NT2/D1 (cell line): Measurements from ENCODE around the gene TGFBR3.
"Not testable (repeated sequence)": the region's sequence is repeated elsewhere in the genome, so short reads cannot be mapped to it uniquely, and the experiment has no call there.

Source experiments
- DNase-seq: peaks from one replicate; pipeline ENCODE4 v3.0.0-alpha.2; 2011; ENCODE audit warnings: low read depth, low spot score
- H3K27me3 ChIP-seq: 2 replicates; pipeline ENCODE4 v1.6.0; 2011; ENCODE audit warnings: mild to moderate bottlenecking; ENCODE audit not compliant: insufficient read length, insufficient read depth
- H3K36me3 ChIP-seq: 2 replicates; pipeline ENCODE4 v1.6.1; 2011; ENCODE audit warnings: mild to moderate bottlenecking, low read length, mixed read lengths; ENCODE audit not compliant: insufficient read depth, insufficient read length
- H3K4me1 ChIP-seq: 2 replicates; pipeline ENCODE4 v1.5.1; 2011; ENCODE audit not compliant: insufficient read depth, insufficient read length
- H3K4me3 ChIP-seq: 2 replicates; pipeline ENCODE4 v1.5.1; 2011; ENCODE audit warnings: low read depth; ENCODE audit not compliant: insufficient read length
- H3K9ac ChIP-seq: 2 replicates; pipeline ENCODE4 v1.6.0; 2011; ENCODE audit warnings: low read depth; ENCODE audit not compliant: insufficient read length
- H3K9me3 ChIP-seq: 2 replicates; pipeline ENCODE4 v1.5.1; 2011; ENCODE audit warnings: mild to moderate bottlenecking, low read length; ENCODE audit not compliant: insufficient read depth
- SUZ12 ChIP-seq: IDR thresholded peaks from 2 replicates; pipeline ENCODE4 v1.6.1; 2011; ENCODE audit not compliant: insufficient read length, insufficient read depth; ENCODE audit errors: extremely low read depth
- YY1 ChIP-seq: IDR thresholded peaks from 2 replicates; pipeline ENCODE4 v1.6.1; 2011; ENCODE audit not compliant: insufficient read length, insufficient read depth
- ZNF274 ChIP-seq: IDR thresholded peaks from 2 replicates; pipeline ENCODE4 v1.6.1; 2011; ENCODE audit warnings: mild to moderate bottlenecking, low read depth, low read length

The TGFBR3 gene

DNA sequence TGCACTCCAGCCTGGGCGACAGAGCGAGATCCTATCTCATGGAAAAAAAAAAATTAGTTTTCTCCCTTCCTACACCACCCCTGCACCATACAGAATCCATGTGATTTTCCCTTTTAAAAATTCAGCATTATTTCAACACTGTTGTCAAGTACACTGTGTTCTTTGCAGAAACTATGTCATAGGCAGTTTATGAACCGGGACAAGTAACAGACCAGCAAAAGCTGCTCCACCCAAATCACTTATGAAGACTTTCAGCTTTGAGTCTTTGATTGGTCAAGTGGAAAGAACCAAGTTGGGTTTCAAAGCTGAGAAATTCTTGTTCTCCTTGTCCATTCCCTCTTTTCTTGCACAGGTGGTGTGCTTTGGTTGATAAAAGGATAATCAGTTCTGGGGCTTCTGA, 212.3 kb downstream of the TGFBR3 start:
- TF ChIP-seq YY1 (no peak), ZNF274 (no peak), SUZ12 (no peak)
- DNase-seq: no peak
- no peak overlapping the region for H3K4me3 ChIP-seq
- 0 out of 2 replicates have a peak, but pooled peaks cover 11% of the 10 kb centered on the region for H3K9me3 ChIP-seq
- no peak overlapping the region for H3K9ac ChIP-seq
- H3K27me3 ChIP-seq: no peaks in the 10 kb centered on the region
- no peaks in the 10 kb centered on the region for H3K4me1 ChIP-seq
- no peaks in the 10 kb centered on the region for H3K36me3 ChIP-seq

DNA sequence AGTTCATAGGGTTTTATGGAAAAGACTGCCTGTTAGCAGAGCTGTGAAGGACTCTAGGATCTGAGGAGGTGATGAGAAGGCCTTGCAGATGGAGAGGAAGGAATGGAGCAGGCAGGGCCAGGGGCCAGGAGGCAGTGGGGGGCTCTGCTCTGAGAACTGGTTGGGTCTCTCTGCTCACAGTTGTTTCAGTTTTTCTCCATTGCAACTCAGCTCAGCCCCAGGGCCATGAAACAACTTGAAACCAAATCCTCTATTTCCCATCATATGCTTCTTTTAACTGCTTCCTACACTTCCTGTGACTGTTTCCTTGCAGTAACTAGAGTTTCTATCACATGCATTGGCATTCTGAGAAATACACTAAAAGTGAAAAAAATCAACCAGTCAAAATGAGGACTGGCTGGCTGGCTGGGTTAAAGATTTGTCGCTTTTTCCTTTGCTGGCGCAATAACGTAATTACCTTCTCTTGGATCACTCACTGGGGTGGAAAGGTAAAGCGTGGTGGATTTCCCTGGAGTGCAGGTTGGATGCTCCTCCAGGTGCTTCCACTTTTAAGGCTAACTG, 213.3 kb downstream of the TGFBR3 start:
- Histone ChIP-seq H3K4me3 (no peak overlapping the region), H3K9ac (no peak overlapping the region), H3K27me3 (no peaks in the 10 kb centered on the region), H3K4me1 (no peaks in the 10 kb centered on the region), H3K36me3 (no peaks in the 10 kb centered on the region), H3K9me3 (0 out of 2 replicates have a peak, but pooled peaks cover 6% of the 10 kb centered on the region)
- DNase-seq: no peak
- no peak for TF ChIP-seq SUZ12
- no peak for TF ChIP-seq ZNF274
- TF ChIP-seq YY1: no peak

DNA sequence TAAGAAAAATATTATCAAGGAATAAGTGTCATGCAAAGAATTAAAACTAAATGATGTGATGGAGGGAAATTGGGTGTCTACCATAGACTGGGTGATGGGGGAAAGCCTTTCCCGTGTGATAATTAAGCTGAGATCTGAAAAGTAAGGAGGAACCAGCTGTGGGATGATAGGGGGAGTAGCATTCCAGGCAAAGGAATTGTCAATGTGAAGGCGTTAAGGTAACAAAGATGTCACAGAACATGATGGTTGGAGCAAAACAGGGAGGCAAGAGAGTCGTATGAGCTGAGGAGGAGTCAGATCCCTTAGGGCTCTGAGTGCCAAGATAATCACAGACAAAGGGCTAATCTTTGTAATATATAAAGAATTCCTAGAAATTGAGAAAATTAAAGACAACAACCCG, 215.2 kb downstream of the TGFBR3 start:
- H3K9me3 ChIP-seq: no peaks in the 10 kb centered on the region
- no peaks in the 10 kb centered on the region for H3K36me3 ChIP-seq
- H3K4me1 ChIP-seq: no peaks in the 10 kb centered on the region
- no peak overlapping the region for H3K9ac ChIP-seq
- H3K4me3 ChIP-seq: no peak overlapping the region
- H3K27me3 ChIP-seq: no peaks in the 10 kb centered on the region
- no peak for DNase-seq
- TF ChIP-seq ZNF274 (no peak), YY1 (no peak), SUZ12 (no peak)

DNA sequence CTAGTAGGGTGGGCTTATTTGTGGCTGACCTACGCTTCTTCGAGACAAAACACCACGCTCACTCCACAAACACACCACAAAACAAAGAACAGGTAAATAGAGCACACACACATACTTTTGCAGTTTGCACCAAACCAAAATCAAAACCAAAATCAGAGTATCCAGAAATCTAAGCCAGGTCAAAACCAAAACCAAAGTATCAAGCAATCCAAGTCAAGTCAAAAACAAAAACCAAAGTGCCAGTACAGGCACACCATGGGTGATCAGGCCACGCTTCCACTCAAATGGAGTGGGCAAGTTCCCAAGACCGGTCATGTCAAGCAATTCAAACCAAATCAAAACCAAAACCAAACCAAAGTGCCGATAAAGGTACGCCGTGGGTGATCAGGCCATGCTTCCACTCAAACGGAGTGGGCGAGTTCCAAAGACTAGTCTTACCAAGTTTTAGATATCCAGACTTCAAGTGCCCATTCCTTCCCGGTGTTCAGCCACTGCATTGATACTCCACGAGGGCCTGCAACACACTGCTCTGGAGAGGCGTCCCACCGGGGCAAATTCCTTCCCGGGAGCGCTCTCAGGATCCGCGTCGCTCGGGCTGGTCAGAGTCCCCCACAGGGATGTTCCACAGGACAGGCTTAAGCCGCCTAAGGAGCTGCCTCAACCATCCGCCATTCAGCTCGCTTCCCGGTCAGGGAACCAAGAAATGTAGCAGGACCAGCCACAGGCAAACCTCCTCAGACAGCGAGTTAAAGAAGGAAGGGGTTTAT, 216.2 kb downstream of the TGFBR3 start:
- Histone ChIP-seq H3K9me3 (no peaks in the 10 kb centered on the region), H3K27me3 (no peaks in the 10 kb centered on the region), H3K4me1 (no peaks in the 10 kb centered on the region), H3K36me3 (no peaks in the 10 kb centered on the region), H3K4me3 (no peak overlapping the region), H3K9ac (no peak overlapping the region)
- TF ChIP-seq YY1: no peak
- no peak for TF ChIP-seq ZNF274
- no peak for TF ChIP-seq SUZ12
- DNase-seq: no peak

DNA sequence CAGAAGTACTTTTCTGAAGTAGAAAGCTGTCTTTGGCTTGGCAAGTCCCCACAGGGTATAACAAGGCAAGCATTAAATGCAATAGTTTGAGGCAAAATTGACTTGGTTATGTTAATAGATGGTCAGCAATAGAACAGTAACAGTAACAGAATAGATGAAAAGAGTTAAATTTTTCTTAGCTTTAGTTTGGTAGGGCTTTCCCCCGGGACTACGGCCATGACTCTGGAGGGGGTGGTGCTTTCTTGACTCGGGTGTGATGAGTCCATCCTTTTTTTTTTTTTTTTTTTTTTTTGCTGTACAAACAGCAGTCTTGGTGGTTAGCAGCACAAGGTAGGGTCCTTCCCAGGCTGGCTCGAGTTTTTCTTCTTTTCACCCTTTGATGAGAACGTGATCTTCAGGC, 219.3 kb downstream of the TGFBR3 start:
- H3K4me3 ChIP-seq, H3K4me1 ChIP-seq, H3K27me3 ChIP-seq, H3K9ac ChIP-seq, H3K9me3 ChIP-seq, H3K36me3 ChIP-seq, DNase-seq: not testable (repeated sequence)

DNA sequence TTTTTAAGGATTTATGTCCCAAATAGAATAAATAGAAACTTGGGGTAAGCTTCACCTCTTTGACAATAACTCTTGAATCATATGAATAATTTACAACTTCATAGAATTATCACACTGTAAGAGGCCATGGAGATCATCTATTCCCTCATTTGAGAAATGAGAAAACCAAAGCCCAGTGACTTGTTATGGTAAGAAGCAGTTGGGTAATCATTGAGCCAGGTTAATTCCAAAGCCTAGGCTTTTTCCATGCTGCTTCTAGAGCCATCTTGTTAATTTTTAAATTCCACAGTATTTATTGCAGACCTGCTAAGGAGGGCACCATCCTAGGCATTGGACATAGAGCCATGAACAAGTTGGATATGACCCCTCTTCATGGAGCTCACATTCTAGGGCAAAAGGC, 224.8 kb downstream of the TGFBR3 start:
- Histone ChIP-seq H3K4me1 (no peaks in the 10 kb centered on the region), H3K27me3 (no peaks in the 10 kb centered on the region), H3K4me3 (no peak overlapping the region), H3K36me3 (no peaks in the 10 kb centered on the region), H3K9me3 (peaks cover 7% of the 10 kb centered on the region), H3K9ac (no peak overlapping the region)
- DNase-seq: no peak
- TF ChIP-seq YY1 (no peak), ZNF274 (no peak), SUZ12 (no peak)

DNA sequence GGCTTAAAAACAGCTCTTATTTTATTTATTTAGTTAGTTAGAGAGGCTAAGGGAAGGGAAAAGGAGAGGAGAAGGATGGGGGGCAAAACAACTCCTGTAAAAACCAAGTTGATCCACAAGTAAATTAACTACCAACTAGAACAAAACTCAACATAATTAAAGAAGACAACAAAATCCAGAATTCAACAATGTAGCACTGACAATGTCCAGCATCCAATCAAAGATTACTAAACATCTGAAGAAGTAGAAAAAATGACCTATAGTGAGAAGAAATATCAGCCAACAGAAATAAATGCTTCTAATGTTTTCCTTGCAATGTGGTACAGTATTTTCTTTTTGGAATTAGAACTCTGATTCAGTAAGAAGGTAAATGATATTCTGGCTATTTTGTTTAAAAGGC, 225.2 kb downstream of the TGFBR3 start:
- Histone ChIP-seq H3K4me3 (no peak overlapping the region), H3K27me3 (no peaks in the 10 kb centered on the region), H3K9ac (no peak overlapping the region), H3K36me3 (no peaks in the 10 kb centered on the region), H3K4me1 (no peaks in the 10 kb centered on the region), H3K9me3 (peaks cover 11% of the 10 kb centered on the region)
- DNase-seq: no peak
- no peak for TF ChIP-seq SUZ12
- no peak for TF ChIP-seq YY1
- TF ChIP-seq ZNF274: no peak
